HG02943 (cell line): Measurements from ENCODE around the gene ZNF273.
"Not testable (repeated sequence)": the region's sequence is repeated elsewhere in the genome, so short reads cannot be mapped to it uniquely, and the experiment has no call there.

Experiments used
- ATAC-seq: cut with Tn5 transposase; IDR thresholded peaks from one replicate; pipeline ENCODE4 v1.9.1; 2021; ENCODE audit warnings: mild to moderate bottlenecking, low read depth, moderate library complexity; ENCODE audit not compliant: unreplicated experiment

The ZNF273 gene

DNA sequence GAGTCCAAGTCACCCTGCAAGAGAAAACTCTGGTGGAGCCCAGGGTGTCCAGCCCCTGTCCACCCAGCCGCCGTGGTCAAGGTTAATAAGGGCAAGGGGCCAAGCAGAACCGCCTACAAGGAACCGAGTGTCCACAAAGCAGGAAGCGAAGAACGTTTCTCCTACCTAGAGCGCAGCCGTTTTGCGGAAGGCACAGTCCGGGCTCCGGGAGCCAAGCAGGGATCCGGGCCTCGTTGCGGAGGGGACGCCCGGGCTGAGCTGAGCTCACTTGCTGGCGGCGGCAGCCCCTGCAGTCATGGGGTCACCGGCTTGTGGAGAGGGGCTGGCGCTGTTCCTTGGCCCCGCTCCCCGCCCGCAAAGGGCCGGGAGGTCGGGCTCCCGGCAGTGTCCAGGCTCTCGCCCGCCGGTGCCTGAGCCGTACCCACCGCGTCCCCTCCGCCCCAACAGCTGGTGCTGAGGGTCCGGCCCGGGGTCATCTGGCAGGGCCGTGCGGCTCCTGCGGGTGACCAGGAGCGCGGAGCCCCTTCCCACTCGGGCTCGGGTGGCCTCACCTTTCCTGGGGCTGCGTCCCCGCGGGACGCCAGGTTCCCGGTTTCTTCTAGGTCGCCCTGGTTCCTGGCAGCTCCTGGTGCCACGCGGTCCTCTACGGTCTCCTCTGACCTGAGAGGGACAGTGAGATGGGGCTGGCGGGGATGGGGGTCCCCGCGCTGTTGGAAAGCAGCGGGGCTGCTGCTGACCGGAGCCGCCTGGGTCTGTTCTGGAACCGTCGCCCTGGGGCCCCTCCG is 14.0 kb upstream of the ZNF273 start:
- ATAC-seq, result no peak

DNA sequence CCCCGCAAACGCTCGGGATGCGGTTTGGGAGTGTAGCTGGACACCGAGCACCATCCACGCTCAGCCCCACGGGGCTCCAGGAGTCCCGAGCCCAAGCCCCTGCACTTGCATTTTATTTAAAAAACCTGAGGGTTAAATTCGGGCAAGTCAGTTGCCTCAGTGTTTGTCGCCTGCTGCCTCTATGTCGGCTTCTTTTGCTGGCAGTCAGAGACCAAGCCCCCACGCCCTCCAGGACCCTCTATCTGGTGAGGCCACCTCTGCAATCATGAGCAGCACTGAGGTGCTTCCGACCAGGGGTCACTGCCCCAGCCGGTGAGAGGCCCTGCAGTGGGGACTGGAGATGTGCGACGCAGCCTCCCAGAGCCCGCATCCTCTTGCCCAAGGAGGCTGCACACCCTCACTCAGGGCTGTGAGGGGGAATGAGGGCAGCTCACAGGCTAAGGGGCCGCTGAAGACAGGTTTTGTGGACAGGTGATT is 13.3 kb upstream of the ZNF273 start:
- ATAC-seq, result no peak

DNA sequence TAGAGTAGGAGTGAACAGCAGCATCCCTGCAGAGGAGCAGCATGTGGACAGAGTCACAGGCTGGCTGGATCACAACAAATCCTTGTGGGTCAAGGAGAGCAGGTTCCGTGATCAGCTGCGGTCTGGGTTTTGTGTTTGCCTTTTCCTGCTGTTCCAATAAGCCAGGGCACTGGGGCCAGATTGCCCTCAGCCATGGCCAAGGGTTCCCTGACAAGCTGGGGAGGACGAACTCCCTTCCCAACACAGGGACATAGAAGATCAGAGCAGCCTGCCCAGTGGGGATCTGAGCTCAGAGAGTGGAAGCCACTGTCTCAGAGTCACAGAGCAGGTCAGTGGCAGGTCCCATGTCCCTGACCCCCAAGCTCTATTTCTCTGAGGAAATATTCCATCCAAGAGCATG is 12.8 kb upstream of the ZNF273 start:
- ATAC-seq, result not testable (repeated sequence)

DNA sequence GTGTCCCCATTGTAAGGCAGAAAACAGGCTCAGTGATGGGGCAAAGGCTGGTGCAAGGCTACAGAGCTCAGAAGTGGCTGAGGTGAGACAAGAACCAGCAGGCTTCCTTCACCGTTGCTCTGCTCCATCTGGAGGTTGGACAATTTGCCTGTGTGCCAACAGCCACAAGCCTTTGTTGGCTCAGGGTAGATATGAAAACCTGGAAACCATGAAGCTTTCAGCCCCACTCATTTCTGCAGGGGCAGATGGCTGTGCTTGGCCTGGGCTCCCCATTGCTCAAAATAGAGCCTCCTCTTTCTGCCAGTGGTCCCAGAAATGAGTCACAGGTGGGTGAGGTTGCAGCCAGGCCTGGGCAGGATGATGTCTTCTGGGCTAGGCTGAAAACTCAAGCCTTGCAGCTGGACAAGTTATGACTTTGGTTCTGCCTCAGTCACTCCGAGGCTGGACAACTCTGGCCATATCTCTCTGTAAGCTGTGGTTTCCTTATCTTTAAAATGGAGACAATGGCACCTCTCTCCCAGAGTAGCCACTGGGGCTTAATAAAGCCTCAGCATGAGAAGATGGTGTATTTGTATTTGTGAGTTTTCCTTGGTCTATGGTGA is 12.2 kb upstream of the ZNF273 start:
- ATAC-seq, result no peak

DNA sequence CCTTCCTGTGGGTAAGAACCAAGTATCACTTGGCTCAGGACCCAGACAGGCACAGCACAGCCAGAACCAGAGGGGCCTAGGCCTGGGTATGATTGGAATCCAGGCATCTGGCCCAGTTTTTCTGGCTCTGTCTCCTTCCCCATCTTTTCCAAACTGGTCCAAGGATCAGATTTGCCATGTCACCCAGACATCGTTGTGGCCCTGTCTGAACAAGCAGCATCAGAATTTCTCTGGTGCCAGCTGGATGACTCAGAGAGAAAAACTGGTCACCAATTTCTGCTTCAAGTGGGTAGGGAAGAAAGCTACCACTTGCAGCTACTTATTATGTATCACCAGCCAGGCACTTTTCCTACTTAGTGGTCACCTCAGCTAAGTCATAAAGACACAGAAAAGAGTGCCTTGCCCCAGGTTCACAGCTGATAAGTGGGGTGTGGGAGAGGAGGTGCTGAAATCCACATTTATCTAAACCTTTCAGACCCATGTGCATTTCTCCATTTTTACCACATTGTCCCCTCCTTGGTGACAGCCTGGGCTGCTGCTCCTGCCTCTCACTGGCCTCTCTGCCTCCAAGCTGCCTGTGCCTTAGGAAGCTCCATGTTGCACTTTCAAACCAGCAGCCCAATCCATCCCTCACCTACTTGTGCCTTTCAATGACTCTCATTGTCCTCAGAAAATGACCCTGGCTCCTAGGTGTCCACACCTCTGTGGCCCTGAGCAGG is 11.6 kb upstream of the ZNF273 start:
- not testable (repeated sequence) for ATAC-seq

DNA sequence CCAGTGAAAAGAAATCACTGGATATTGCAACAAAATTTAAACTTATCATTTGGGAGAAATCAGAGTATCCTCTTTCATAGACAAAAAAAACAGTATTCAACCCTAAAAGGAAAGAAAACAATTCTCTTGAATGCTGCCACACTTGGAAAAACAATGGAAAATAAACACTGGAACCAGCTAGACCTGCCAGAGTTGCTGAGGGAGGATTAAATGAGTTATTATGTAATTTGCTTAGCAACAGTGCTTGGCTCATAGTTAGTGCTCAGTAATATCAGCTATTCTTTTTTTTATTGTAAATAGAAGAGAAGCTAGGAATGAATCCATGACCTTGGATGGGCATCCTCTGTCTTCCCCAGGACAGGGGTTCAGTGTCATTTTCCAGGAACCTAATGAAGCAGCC is 11.0 kb upstream of the ZNF273 start:
- ATAC-seq, result no peak

DNA sequence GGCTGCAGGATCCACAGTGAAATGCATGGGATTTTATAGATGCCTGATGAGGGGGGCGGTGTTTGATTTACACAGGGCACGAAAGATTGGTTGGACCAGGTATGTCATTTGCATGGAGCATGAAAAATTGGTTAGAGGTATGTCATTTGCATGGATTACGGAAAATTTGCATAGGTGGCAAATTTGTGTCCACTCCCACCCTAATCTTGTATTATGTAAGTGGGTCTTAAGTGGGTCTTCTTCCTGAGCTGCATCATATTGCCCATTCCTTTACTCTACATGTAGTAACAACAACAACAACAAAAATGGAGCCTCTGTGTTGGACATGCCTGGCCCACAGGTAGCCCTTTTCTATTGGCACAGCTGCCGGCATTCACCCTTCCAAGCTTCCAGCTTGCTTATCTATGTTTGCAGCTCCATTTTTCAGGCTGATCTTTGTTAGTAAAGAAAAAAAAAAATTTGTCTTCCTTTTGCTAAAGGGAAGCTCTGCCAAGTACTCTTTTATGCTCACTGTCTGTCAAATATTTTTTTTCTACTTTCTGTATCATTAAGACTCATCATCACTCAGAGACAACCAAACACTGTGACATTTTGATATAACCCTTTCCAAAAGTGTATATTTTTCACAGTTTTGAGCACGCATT is 10.3 kb upstream of the ZNF273 start:
- no peak for ATAC-seq

DNA sequence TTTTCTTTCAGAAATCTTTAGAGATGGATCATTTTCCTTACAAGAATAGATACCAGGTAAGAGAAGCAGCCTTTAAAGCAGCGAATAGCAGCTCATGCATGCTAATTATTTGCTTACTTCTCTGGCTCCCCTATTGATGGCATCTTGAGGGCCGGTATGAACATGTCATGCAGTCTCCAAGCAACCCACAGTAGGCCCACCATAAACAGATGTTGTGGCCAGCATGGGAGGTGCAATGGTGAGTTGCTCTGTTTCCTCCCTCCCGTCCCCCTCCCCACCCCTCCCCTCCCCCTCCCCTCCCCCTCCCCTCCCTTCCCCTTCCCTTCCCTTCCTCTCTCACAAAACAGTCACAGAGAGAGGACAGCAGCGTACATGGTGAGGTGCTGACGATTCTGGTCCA is 9.7 kb upstream of the ZNF273 start:
- ATAC-seq, result no peak

DNA sequence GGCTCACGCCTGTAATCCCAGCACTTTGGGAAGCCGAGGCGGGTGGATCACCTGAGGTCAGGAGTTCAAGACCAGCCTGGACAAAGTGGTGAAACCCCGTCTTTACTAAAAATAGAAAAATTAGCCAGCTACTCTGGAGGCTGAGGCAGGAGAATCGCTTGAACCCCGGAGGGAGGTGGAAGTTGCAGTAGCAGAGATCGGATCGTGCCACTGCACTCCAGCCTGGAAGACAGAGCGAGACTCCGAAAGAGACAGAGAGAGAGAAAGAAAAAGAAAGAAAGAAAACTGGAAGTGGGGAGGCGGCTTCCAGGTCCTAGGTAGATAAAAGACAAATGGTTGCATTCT is 640 bp upstream of the ZNF273 start:
- not testable (repeated sequence) for ATAC-seq

DNA sequence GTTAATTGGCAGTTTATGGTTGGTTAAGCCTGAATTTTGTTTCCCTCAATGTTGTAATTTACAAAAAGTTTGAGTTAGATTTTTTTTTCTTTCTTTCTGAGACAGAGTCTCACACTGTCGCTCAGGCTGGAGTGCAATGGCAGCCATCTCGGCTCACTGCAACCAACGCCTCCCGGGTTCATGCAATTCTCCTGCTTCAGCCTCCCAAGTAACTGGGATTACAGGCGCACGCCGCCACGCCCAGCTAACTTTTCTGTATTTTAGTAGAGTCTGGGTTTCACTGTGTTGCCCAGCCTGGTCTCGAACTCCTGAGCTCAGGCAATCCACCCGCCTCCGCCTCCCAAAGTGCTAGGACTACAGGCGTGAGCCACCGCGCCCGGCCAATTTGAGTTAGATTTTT is 935 bp downstream of the ZNF273 start:
- no peak for ATAC-seq

DNA sequence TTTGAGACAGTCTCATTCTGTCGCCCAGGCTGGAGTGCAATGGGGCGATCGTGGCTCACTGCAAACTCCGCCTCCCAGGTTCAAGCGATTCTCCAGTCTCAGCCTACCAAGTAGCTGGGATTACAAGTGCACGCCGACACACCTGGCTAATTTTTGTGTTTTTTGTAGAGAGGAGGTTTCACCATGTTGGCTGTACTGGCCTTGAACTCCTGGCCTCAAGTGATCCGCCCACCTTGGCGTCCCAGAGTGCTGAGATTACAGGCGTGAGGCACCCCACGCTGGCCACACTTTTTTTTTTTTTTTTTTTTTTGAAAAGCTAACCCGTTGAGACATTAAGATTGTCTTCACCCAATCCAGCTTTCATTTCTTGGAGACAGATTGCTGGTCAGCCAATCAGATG is 2.1 kb downstream of the ZNF273 start:
- no peak for ATAC-seq

DNA sequence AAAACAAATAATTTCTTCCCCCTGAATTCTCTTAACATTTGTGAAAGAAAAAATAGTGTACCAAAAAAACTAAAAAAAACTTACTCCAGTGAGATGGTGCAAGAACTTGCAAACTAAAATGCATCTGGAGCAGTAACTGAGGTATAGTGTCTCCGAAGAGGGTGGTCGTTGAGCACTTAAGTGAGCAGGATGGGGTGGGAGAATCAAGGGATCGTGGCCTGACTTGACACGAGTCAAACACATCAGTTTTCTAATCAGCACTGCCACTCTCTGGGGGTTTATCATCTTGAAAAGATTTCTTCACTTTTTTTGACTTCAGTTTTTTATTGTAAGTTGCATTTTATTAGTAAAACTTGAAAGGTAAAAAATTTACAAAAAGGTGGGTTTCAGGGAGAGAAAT is 2.5 kb downstream of the ZNF273 start:
- ATAC-seq, result no peak

DNA sequence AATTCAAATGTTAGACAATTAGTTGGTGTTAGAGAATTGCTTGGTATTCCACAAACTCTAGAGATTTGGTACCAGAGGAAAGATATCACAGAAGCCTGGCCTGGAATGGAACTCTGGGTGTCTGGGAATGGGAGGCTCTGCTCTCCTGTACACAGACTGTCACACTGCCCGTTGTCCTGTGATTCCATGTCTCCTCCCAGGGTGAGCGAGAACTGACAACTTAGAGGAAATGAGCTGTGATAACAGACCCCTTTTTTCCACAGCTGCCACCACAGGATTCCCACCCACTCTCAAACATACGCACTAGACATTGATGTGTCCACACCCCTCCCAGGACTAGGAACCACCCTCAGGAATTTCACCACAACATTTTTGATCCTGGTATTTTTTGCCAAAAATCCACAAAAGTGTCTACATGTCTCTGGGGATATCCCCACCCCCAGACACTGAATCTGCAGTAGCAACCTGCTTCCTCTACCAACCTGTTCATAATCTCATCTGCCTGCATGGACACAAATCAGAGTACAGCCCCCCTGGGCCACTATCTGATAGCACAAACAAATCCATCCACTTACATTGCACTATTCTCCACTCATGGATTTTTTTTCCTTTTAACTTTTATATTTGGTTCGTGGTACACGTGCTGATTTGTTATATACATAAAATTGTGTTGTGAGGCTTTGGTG is 4.7 kb downstream of the ZNF273 start:
- ATAC-seq, result no peak

DNA sequence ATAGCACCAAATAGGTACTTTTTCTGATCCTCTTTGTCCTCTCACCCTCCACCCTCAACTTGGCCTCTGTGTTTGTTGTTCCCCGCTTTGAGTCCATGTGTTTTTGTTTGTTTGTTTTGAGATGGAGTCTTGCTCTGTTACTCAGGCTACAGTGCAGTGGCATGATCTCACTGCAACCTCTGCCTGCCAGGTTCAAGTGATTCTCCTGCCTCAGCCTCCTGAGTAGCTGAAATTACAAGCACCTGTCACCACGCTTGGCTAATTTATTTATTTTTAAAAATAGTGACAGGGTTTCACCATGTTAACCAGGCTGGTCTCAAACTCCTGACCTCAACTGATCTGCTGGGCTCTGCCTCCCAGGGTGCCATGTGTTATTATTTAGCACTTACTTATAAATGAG is 5.3 kb downstream of the ZNF273 start:
- no peak for ATAC-seq

DNA sequence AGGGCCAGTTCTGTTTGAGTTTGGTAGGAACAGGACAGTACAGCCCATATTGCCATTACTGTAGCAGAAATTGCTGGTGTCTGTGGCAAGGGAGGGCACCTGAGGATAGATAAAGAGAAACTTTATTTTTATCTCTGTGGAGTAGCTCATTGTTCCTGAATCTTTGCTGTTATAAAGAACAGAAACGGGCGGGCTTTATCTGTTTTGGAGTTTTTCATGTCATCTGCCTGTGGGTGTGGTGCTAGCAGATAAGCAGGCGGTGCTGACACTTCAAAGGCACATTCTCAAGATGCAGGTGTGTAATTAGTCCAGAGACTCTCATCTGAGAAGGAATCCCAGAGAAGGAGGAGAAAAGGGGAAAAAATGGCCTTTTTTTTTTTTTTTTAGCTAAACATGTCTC is 11.5 kb downstream of the ZNF273 start:
- no peak for ATAC-seq

DNA sequence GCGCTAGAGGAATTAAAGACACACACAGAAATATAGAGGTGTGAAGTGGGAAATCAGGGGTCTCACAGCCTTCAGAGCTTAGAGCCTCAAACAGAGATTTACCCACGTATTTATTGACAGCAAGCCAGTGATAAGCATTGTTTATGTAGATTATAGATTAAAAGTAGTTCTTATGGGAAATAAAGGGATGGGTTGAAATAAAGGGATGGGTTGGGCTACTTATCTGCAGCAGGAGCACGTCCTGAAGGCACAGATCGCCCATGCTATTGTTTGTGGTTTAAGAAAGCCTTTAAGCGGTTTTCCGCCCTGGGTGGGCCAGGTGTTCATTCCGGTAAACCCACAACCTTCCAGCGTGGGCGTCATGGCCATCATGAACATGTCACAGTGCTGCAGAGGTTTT is 12.2 kb downstream of the ZNF273 start:
- ATAC-seq, result not testable (repeated sequence)

DNA sequence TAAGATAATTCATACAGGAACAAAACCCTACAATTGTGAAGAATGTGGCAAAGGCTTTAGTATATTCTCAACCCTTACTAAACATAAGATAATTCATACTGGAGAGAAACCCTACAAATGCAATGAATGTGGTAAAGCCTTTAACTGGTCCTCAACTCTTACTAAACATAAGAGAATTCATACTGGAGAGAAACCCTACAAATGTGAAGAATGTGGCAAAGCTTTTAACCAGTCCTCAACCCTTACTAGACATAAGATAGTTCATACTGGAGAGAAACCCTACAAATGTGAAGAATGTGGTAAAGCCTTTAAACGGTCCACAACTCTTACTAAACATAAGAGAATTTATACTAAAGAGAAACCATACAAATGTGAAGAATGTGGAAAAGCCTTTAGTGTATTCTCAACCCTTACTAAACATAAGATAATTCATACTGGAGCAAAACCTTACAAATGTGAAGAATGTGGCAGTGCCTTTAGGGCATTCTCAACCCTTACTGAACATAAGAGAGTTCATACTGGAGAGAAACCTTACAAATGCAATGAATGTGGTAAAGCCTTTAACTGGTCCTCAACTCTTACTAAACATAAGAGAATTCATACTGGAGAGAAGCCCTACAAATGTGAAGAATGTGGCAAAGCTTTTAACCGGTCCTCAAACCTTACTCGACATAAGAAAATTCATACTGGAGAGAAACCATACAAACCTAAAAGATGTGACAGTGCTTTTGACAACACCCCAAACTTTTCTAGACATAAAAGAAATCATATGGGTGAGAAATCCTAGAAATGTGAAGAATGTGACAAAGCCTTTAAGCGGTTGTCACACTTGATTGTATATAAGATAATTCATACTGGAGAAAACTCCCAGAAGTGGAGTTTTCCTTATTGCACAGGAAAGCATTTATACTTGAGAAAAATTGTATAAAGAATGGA is 25.4 kb downstream of the ZNF273 start:
- not testable (repeated sequence) for ATAC-seq

DNA sequence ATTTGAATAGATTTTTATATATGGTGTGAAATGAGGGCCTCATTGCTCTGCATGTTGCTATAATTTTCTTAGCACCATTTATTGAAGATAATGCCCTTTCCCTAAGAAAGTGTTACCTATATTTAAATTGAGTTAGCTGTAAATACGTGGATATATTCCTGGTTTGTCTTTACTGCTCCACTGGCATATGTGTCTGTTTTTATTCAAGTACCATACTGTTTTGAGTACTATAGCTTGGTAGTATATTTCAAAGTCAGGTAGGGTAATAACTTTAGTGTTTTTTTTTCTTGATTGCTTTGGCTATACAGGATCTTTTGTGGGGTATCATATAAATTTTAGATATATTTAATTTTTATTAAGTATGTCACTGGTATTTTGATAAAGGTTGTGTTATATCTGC is 31.4 kb downstream of the ZNF273 start:
- ATAC-seq, result no peak

DNA sequence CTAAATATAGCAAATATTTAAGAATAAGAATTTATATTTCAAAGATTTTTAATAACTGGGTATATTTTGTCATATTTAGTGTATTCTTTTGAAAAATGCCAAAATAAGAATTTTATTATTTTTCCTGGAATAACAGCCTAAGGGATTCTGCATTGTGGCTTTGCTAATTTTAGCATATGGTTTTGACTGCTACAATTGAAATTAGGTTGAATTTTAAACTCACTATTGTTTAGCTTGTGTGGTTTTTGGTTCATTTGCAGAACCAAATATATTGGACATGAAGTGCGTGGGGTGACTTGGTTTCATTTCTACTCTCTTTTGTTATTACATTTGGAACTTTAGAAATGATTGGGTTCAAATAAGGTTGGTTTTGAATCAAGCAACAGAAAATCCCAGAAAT is 35.5 kb downstream of the ZNF273 start:
- no peak for ATAC-seq

DNA sequence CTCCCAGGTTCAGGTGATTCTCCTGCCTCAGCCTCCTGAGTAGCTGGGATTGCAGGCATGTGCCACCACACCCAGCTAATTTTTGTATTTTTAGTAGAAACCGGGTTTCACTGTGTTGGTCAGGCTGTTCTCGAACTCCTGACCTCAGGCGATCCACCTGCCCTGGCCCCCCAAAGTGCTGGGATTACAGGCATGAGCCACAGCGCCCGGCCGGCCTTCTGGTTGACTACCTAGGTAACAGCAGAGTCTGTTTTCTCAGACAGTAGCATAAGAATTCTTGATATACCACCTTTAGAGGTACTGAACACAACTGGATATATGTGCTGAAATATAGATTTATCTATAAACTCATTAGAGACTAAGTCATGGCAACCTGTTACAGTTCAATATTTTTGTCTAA is 36.9 kb downstream of the ZNF273 start:
- ATAC-seq, result not testable (repeated sequence)
